GM19397 (cell line): Measurements from ENCODE around the gene MCTP2.
"Not testable (repeated sequence)": the region's sequence is repeated elsewhere in the genome, so short reads cannot be mapped to it uniquely, and the experiment has no call there.

Experiments
- ATAC-seq: cut with Tn5 transposase; IDR thresholded peaks from one replicate; pipeline ENCODE4 v1.9.1; 2021; ENCODE audit warnings: mild to moderate bottlenecking, moderate library complexity; ENCODE audit not compliant: unreplicated experiment

Gene MCTP2

DNA sequence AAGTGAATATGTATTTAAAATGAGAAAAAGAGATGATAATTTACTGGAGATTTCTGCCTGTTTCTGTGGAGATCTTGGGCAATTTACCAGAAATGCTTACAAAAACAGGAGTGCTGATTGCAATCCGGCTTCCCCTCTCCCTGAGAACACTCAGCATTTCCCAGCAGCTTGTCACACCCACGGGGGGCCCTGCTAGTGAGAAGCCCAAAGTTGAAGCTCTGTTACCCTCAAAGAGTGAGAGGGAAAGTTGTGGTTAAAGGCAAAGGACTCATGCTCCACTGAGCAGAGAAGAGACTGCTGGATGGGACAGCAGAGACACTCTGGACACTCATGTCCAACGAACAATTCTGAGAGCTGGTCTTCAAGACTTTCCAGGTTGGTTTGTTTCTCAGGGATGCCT is 2.9 kb downstream of the MCTP2 start:
- no peak for ATAC-seq

DNA sequence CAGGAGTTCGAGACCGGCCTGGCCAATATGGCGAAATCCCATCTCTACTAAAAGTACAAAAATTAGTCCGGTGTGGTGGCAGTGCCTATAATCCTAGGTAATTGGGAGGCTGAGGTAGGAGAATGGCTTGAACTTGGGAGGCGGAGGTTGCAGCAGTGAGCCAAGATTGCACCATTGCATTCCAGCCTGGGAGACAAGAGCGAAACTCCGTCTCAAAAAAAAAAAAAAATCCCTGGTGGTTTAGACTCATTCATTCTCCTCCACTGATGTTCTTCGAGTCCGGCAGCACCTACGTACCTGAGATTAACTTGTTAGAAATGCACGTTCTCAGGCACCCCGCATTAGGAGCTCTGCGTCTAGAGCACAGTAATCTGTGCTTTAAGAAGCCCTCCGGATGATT is 3.7 kb downstream of the MCTP2 start:
- ATAC-seq, result no peak

DNA sequence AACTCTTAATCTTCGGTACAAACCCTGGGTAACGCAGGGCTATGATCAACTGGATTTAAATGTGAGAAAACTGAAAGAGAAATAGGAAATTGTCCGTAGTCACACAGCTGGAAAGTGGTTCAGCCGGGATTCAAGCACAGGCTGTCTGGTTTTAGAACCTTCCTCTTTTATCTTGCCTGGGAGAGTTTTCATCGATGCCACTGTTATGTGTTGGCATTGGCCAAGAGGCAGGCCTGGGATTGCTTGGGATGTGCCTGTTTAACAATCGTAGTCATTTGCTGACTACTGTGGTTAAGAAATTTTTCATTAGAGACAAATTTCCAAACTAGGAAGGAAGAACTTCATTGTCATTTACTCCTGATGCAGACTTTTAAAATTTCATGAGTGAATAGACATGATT is 4.3 kb downstream of the MCTP2 start:
- ATAC-seq, result no peak

DNA sequence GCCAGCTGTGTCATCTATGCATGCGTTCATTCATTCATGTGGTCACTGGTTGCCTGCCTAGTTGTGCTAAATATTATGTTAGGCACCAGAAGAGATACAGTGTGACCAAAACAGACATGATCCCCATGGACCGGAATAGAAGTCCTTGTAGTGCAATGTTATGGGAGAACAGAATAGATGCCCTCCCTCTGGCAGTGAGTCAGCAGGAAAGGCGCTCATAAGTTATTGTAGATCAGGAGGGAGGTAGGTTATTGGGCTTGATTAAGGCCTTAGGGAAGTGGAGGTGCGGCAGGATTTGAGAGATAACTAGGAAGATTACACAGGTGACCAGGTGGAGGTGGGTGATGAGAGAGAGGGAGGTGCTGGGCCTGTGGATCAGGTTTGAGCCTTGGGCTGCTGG is 5.2 kb downstream of the MCTP2 start:
- no peak for ATAC-seq

DNA sequence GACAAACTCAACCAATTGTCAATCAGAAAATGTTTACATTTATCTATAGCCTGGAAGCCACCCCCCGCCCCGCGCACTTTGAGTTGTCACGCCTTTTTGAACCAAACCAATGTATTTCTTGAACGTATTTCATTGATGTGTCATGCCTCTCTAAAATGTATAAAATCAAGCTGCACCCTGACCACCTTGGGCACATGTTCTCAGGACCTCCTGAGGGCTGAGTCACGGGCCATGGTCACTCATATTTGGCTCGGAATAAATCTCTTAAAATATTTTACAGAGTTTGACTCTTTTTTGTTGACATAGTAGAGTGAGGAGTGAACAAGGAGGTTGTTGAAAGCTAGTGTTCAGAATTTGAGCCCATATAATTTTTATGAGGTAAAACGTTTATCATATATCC is 6.5 kb downstream of the MCTP2 start:
- no peak for ATAC-seq

DNA sequence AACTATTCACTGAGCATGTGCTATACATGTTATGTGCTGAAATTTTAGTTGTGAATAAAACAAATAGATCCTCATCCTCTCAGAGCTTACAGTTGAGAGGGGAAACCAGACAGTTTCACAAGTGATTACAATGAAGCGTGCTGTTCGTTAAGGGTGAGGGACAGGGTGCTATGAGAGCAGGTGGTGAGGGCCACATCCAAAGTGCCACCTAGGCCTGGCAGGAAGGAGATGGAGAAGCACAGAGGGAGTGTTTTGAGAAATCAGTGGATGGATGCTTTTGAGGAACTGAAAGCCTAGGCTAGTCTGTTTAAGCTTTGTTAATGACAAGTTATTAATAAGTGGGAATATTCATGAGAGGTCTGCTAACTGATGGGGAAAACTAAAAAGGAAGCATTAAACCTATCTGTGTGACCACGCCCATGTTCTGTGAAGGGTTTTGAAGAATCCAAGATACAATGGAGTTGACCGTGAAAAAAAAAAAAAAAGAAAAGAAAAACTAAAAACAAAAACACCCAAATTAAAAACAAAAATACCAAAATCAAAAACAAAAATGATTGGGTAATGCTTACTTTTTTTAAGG is 7.3 kb downstream of the MCTP2 start:
- ATAC-seq, result peak; percentile 67

DNA sequence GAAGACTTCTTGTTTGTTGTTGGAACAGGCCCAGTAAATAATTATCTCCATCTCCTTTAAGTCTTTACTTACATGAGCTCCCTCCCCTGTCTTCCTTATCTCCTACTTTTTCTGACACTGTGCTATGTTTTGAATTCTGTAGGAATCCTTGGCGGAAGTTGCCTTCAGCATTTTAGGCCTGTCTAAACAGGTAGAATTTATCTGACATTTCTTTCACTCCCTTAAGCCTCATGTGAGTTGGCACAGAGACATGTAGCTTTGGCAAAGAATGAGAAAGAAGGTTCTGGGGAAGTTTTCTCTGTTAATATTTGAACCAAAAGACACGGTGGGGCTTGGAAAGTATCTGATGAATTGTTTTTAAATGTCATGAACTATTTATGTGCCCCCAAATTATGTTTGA is 8.1 kb downstream of the MCTP2 start:
- no peak for ATAC-seq

DNA sequence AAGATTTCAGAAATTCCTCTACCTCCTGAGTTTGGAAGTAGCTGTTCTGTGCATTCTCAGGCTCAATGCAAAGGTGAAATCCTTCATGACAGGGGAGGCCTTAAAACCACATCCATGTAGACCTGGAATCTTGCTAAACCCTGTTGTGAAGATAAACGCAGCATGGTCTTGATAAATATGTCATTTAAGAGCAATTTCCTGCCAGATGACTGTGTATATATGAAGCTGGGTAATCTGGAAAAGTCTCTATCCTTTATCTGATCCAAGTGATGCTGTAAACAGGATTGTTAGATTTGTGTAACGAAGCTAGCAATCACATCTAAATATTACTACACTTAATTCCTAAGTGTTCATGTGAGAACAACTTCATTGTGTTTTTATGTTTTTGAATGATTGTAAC is 9.1 kb downstream of the MCTP2 start:
- ATAC-seq, result no peak

DNA sequence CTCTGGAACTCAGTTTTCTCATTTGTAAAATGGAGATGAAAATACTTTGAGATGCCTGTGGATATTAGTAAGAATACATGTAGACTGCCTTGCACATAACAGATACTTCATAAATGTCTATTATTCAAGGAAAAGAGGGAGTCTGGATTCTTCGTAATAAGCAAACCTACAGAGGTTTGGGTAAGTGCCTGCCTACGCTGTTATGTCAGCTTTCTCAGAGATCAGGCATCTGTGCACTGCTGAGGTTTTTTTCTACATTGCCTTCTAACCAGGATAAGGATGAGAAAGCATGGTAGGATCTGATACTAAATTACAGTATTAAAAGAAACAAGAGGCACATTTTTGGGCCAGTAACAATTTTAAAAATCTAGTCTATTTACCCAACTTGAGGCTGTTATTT is 10.9 kb downstream of the MCTP2 start:
- no peak for ATAC-seq

DNA sequence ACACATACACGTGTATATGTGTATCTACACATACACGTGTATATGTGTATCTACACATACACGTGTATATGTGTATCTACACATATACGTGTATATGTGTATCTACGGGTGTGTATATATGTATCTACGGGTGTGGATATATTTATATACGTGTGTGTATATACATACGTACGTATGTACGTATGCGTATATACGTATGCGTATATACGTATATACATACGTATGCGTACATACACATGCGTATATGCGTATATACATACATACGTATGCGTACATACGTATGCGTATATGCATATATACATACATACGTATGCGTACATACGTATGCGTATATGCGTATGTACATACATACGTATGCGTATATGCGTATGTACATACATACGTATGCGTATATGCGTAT is 11.6 kb downstream of the MCTP2 start:
- ATAC-seq, result not testable (repeated sequence)

DNA sequence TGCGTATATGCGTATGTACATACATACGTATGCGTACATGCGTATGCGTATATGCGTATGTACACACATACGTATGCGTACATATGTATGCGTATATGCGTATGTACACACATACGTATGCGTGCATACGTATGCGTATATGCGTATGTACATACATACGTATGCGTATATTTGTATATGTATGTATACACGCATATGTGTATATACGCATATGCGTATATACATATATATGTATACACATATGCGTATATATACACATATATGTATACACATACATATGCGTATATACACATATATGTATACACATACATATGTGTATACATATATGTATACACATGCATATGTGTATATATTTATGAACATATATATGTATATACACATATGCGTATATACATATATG is 12.1 kb downstream of the MCTP2 start:
- ATAC-seq, result no peak

DNA sequence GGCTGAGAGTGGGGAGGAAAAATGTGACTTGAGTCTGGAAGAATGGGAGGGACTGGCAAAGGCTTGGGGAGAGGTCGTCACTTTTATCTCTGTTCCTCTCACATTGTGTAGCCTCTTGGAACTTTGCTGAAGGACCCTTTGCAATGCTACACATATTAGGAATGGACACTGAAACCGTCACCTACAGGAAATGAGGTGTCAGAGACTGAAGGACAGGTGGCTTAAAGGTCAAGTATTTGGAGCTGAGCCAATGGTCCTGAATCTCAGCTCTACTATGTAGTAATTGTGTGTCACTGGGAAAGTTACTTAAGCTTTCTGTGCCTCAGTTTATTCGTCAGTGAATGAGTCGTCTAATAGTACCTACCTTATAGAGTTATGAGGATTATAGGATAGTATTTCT is 14.7 kb downstream of the MCTP2 start:
- no peak for ATAC-seq

DNA sequence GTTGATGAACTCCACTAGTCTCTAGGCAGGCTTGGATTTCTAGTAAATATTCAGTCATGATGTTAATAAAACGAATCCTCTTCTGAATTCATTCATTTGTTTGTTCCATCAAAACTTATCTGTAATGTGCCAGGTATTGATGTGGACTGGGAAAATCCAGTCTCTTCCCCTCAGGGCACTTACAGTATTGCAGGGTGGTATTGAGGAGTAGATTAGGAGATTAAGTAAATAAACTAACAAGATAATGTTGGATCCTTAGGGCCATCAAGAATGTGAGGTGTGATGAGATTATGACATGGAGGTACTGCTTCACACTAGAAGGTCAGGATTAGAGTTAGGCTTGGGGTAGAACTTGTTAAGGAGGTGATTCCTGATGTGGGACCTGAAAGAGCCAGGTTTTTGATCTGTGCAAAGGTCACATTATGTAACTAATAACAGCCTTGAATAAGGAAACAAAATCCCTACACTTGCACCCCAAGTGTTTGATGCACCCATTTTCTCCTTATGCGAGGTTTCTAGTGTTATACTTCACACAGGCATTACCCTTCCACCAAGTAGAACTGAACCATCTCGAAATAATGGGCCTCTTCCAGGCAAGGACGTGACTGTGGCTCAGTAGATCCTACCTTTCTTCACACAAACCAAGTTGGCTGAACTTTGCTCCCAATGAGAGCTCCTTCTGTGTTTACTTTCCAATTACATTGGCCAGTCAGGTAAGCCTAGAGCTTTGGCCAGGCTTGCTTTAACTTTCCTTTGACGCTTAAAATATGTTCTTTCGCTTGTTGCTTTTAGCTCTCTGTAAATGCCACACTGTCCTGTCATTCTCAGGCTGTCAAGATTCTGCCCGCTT is 16.7 kb downstream of the MCTP2 start:
- ATAC-seq, result no peak

DNA sequence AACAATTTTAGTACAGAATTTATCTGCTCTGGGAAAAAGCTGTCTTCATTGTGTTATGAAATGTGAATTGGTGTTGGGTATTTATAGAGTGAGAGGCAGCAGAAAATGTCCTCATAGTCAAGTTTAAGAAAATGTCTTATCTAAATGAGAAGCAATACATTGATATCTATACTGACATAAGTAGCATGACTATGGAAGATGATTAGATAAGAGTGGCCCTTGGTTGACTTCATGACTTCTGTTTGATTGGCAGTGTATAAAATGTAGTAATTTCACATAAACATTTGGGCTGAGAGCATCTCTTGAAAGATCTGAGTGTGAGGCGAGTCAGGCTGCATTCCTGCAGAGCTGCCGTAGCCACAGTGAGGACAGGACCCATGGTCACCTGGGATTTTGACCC is 19.4 kb downstream of the MCTP2 start:
- no peak for ATAC-seq

DNA sequence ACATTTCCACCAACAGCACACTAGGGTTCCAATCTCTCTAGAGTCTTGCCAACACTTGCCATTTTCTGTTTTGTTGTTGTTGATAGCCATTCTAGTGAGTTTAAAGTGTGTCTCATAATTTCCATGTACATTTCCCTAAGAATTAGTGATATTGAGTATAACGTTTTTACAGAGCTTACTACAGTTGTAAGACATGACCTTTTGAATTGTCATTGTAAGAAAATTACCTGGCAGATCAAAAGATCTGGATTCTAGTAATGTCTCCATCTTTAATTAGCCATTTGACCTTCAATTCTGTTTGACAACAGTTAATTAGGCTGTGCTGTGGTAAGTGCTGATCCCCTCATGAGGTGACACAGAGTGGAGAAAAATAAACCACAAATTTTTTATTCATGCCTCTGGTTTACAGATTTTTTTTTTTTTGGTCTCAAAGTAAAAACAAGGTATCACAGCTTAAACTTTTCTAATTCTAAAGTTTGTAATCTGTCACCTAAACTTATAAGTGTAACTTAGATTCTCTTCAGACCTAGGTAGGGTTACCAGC is 20.9 kb downstream of the MCTP2 start:
- ATAC-seq, result no peak

DNA sequence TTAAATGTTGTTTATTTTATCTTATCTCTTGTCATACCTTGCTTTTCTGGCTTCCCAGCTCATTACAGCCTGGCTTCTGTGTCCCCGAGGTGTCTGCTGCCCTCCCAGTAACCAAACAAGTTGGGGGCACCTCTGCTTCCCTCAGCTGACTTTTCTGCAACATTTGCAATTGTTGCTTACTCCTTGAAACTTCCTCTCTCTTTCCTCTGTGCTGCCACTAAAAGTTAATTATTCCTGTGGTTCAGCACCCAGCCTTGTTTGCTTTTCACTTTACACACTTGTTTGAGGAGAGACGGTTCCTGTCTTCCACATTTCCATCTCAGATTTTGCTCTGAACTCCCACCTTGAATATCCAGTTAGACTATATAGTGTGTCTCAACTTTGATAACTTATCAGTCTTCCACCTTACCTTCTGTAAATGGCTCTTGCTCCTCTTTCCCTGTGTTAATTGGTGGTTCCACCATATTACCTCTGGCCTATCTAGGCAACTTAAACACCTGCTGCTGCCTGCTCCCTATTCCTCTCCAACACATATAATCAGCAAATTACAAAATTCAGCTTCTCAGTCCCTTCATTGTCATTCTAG is 21.6 kb downstream of the MCTP2 start:
- ATAC-seq, result no peak

DNA sequence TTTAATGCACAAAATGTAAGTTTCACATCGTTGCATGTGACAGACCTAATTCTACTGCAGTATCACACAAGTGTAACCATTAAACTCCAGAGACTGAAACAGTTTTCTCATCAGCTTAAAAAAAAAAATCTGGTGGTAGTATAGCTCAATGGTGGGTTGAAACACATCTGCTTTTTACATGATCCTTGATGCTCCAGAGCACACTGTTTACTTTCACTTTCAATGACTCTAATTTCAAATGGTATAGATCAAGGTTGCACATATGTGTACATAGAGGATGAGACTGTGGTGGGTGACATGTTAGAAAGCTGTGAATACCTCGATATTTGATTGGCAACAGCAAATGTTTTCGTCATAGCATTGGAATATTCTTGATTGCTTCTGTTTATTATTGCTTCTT is 22.4 kb downstream of the MCTP2 start:
- peak; percentile 47 for ATAC-seq

DNA sequence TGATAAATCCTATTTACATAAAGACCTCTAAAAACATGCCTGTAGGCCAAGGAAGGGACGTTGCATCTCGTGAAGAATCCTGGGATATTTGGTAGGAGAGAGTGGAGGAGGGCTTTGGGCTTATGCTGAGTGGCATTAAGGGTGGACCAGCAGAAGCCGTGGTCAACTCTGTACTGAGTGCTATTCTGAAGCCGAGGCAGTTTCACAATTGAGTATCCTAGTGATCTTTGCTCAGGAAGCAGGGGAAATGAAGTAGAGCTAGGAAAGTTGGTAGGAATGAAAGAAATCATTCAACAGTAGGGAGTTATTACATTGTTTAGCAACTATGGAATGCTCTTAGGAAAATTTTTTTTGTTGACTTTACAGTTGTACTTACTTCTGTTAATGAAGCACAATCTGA is 24.2 kb downstream of the MCTP2 start:
- ATAC-seq, result no peak

DNA sequence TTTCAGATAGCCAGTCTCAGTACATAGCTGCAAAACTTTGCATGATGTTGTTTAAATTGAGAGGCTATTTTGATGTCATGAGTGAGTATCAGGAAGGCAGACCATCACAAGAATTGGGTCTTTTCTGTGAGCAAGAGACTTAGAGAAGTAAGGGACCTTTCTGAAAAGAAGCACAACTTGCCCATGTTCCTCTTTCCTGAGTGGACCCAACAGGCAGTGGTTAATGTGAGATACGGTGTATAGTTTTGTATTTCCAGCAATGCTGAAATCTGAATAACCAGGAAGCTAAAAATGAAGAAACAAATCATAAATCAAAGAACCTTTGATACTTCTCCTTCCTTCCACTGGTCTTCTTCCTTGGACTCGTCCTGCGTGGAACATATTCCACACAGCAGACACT is 25.1 kb downstream of the MCTP2 start:
- no peak for ATAC-seq

DNA sequence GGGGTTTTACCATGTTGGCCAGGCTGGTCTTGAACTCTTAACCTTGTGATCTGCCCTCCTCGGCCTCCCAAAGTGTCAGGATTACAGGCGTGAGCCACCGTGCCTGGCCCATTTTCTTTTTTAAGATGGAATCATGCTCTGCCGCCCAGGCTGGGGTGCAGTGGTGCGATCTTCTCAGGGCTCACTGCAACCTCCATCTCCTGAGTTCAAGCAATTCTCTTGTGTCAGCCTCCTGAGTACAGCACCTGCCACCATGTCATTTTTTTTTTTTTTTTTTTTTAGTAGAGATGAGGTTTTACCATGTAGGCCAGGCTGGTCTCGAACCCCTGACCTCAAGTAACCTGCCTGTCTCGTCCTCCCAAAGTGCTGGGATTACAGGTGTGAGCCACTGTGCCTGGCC is 26.4 kb downstream of the MCTP2 start:
- peak; percentile 11 for ATAC-seq

DNA sequence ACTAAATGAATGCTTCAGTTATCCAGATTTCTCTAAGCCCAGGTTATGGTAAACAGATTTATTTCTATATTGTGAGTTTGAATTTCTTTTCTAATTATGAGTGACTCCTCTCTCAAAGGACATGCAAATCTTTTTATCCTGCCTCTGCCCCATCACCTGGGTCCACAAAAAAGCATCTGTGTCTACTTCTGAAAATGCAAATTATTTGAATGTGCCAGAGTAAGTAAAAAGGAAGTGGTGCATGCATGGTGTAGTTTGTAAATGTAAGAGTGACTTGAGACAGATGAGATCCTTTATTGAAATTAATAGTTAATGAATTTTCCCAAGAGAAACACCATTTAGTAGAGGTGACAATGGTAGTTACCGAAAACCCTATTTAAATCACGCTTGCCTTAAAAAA is 26.9 kb downstream of the MCTP2 start:
- peak; percentile 65 for ATAC-seq

DNA sequence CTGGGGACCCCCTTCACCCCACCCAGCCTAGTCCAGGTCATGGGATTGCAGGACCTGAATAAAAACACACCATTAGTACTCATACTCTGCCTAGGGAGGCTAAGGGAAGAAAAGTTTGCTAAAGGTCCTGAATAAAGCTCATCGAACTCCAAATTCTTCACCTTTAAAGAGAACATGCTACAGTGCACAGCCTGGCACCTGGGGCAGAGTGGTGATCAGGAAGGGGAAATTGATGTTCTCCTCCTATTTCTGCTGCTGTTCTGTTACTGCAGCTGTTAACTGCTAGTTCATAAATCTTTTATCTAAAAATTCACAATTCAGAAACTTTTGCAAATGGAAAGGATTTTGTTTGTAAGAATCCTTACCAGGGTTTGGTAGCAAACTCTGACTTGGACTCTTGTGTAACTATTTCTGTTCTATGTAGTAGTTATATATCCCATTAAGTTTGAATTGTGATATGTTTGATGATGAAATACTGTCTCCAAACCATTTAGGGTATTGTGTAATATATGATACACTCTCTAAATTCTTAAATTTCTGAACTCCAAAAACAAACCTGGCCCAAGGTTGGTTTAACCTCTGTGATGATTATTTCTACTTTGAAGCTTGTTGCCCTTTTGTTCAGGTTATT is 27.9 kb downstream of the MCTP2 start:
- no peak for ATAC-seq
